NB4 (cell line): ENCODE measurements around the gene ZNF276.

Experiments
- CTCF ChIP-seq: IDR thresholded peaks from one replicate; pipeline ENCODE4 v1.5.1; 2012; ENCODE audit warnings: low read depth, low read length
- MAX ChIP-seq: IDR thresholded peaks from 2 replicates; pipeline ENCODE4 v1.6.1; 2011; ENCODE audit warnings: low read depth, low read length
- MYC ChIP-seq: IDR thresholded peaks from 2 replicates; pipeline ENCODE4 v1.6.1; 2011; ENCODE audit warnings: low read depth, low read length
- POLR2A ChIP-seq: IDR thresholded peaks from 2 replicates; pipeline ENCODE4 v1.6.1; 2011; ENCODE audit warnings: mild to moderate bottlenecking; ENCODE audit not compliant: insufficient read length; ENCODE audit errors: extremely low read depth

- no peak for TF ChIP-seq CTCF
- TF ChIP-seq MYC = no peak
- TF ChIP-seq POLR2A = no peak
- no peak for TF ChIP-seq MAX
Measured at GRCh38 chr16:89770367-89770766, 49.0 kb downstream of the ZNF276 start.
